HL-60 (cell line): ENCODE data around the gene CIT.

Source experiments
- GABPA ChIP-seq: IDR thresholded peaks from 2 replicates; pipeline ENCODE4 v1.6.1; 2012; ENCODE audit warnings: low read depth
- POLR2AphosphoS5 ChIP-seq: IDR thresholded peaks from 2 replicates; pipeline ENCODE4 v1.6.1; 2012; ENCODE audit warnings: low read depth
- TF ChIP-seq, protein P1 (sequence below): IDR thresholded peaks from one replicate; pipeline ENCODE4 v1.5.1; 2011; ENCODE audit warnings: low read length, control low read depth, inconsistent platforms; ENCODE audit not compliant: insufficient read depth

GRCh38 chr12:119842380-119842779 is 34.7 kb downstream of the CIT start:
- TF ChIP-seq POLR2AphosphoS5 = no peak
- TF ChIP-seq, protein P1, sequence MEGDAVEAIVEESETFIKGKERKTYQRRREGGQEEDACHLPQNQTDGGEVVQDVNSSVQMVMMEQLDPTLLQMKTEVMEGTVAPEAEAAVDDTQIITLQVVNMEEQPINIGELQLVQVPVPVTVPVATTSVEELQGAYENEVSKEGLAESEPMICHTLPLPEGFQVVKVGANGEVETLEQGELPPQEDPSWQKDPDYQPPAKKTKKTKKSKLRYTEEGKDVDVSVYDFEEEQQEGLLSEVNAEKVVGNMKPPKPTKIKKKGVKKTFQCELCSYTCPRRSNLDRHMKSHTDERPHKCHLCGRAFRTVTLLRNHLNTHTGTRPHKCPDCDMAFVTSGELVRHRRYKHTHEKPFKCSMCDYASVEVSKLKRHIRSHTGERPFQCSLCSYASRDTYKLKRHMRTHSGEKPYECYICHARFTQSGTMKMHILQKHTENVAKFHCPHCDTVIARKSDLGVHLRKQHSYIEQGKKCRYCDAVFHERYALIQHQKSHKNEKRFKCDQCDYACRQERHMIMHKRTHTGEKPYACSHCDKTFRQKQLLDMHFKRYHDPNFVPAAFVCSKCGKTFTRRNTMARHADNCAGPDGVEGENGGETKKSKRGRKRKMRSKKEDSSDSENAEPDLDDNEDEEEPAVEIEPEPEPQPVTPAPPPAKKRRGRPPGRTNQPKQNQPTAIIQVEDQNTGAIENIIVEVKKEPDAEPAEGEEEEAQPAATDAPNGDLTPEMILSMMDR = no peak
- TF ChIP-seq GABPA = no peak
